Prostate gland (tissue), 2 donors: ENCODE data around the gene SSBP3. TPM values are rescaled to one million over a fixed set of nuclear protein-coding genes. Genes with fewer than 3 reads are reported as not detected.

Experiments
- DNase-seq: peaks from one replicate; pipeline ENCODE4 v3.0.0-alpha.2; 2019; ENCODE audit warnings: low spot score
- H3K27ac ChIP-seq, 2 donors: fragments of 200-600 bp; sonication (generic); 2 replicates each; pipeline ENCODE4 v1.5.1; 2017 to 2019
- H3K27me3 ChIP-seq: fragments of 200-600 bp; sonication (generic); replicated peaks from 2 replicates; pipeline ENCODE4 v1.5.1; 2019; ENCODE audit not compliant: insufficient read depth
- H3K36me3 ChIP-seq, 2 donors: fragments of 200-600 bp; sonication (generic); 1 replicate in 1 of 2; 2 replicates in 1 of 2; pipeline versions ENCODE4 v1.5.1 to v1.8.1; 2017 to 2019
- H3K4me1 ChIP-seq: fragments of 200-600 bp; sonication (generic); replicated peaks from 2 replicates; pipeline ENCODE4 v1.5.1; 2019
- H3K4me3 ChIP-seq, 2 donors: fragments of 200-600 bp; sonication (generic); 2 replicates each; pipeline ENCODE4 v1.5.1; 2017 to 2019
- H3K9me3 ChIP-seq: fragments of 200-600 bp; sonication (generic); 2 replicates; pipeline ENCODE4 v1.5.1; 2017
- CTCF ChIP-seq, 4 experiments: fragments of 200-600 bp in 2 of 4; fragments of 450-650 bp in 2 of 4; sonication (generic) in 2 of 4; IDR thresholded peaks; 1 replicate in 3 of 4; 2 replicates in 1 of 4; pipeline ENCODE4 v1.5.1; 2016 to 2019; ENCODE audit warnings: antibody characterized with exemption in 4 of 4, mild to moderate bottlenecking in 2 of 4, moderate library complexity in 2 of 4
- POLR2A ChIP-seq: fragments of 450-650 bp; IDR thresholded peaks from one replicate; pipeline ENCODE4 v1.6.1; 2016; ENCODE audit warnings: antibody characterized with exemption, mild to moderate bottlenecking
- POLR2AphosphoS5 ChIP-seq: sonication (generic); formaldehyde crosslinking; IDR thresholded peaks from one replicate; pipeline ENCODE4 v1.6.1; 2017; ENCODE audit warnings: antibody characterized with exemption
- WGBS: methylation state at CpG from one replicate; pipeline ENCODE4 v1.1.5; 2018; 5-methylcytosine and 5-hydroxymethylcytosine counted together
- intact Hi-C: fragments of 100-400 bp; cut with DNase I; formaldehyde crosslinking; loops from one replicate; pipeline ENCODE4 v1.14.2; 2022
- total RNA-seq, 2 donors: library from RNA; depleted of rRNA; stranded (reverse); fragments of >200 nt; gene quantifications; one replicate each; pipeline ENCODE4 v1.1.0, GENCODE V29; 2016

Gene SSBP3
- total RNA-seq, 2 donors from 2014 or later, result 45.0 to 94.4 TPM

DNA sequence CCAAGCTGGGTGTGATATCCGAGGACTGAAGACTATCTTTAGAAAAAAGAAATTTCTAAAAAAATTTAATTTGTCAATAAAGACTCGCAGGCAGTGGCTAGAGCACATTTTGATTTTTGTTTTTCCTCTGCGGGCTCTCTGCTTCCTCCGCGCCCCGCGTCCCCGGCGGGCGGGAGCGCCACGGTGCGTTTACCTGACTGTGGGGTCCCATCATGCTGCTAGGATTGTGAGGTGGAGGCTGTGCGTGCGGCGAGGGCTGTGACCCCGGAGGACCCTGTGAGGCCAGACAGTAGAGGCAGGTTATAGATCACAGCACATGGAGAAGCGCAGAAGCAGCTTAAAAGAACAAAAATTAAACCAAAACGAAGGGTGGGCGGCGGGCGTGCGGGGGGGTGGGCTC lies 148.3 kb downstream of the SSBP3 start:
- intact Hi-C loops, result no loop called here
- no peaks in the 10 kb centered on the region for H3K36me3 ChIP-seq
- no peak overlapping the region for H3K4me3 ChIP-seq
- no peaks in the 10 kb centered on the region for H3K27me3 ChIP-seq
- 94% methylated on average over 23 of the region's 23 CpGs for WGBS
- H3K27ac ChIP-seq, result no peak overlapping the region
- H3K4me1 ChIP-seq, result no peaks in the 10 kb centered on the region
- DNase-seq, result no peak
- no peaks in the 10 kb centered on the region for H3K9me3 ChIP-seq
- TF ChIP-seq POLR2AphosphoS5, result no peak
- TF ChIP-seq CTCF (IDR thresholded peaks at IDR 0.05), result no peak
- no peak for TF ChIP-seq POLR2A

DNA sequence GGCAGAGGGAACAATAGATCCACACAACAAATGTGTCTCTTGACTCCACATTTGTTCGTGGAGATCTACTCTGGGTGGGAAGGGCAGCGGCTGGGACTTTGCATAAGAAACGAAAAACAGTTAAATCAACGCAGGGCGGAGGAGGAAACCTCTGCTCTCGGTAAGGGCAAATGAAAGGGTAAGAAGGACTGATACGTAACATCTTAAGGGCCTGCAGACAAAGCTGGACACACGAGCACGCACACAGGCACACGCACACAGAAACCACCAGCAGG lies 148.9 kb downstream of the SSBP3 start:
- H3K4me3 ChIP-seq, result no peak overlapping the region
- H3K27me3 ChIP-seq, result no peaks in the 10 kb centered on the region
- H3K27ac ChIP-seq, result no peak overlapping the region
- DNase-seq, result no peak
- H3K36me3 ChIP-seq, result no peaks in the 10 kb centered on the region
- no peaks in the 10 kb centered on the region for H3K9me3 ChIP-seq
- intact Hi-C loops, result no loop called here
- TF ChIP-seq CTCF (IDR thresholded peaks at IDR 0.05), result no peak
- TF ChIP-seq POLR2A, result no peak
- no peak for TF ChIP-seq POLR2AphosphoS5
- no peaks in the 10 kb centered on the region for H3K4me1 ChIP-seq
- 77% methylated on average over 10 of the region's 10 CpGs for WGBS

DNA sequence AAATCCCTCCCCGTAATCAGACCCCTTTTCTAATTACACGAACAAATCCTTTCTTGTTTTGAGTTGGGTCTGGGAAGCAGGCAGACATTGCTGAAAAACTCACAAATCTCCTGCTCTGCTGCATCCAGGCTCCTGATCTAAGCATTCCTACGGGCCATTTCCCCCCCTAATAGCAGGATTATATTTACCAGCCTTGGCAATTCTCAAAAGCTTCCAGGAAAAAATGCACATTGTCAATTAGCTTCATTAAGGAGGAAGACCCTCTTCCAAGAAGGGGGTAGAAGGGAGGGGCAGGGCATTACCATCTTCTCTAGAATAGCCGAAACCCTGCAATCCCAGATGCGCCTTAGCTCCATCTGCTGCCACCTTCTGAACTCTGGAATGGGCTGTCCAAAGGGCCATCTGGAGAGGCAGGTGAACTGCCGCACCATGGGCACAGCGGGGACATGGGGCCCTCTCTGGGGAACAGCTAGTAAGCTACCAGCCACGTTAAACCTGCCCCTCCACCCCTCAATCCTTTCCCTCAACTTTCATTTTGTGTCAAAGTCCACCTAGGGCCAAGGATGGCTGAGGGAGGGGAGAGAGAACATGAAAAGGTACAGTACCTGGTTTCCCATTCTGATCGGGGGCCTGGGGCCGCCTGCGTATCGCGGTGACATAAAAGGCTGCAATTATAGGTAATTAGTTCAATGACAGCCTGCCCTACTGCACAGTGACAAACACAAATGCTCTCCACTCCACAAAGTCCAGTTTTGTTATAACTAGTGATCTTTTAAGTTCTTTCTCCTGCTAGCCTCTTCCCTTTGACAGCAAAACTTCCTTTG lies 149.5 kb downstream of the SSBP3 start:
- H3K4me3 ChIP-seq, result no peak overlapping the region
- no peaks in the 10 kb centered on the region for H3K27me3 ChIP-seq
- H3K27ac ChIP-seq, result no peak overlapping the region
- H3K9me3 ChIP-seq, result no peaks in the 10 kb centered on the region
- DNase-seq, result no peak
- intact Hi-C loops, result no loop called here
- 86% methylated on average over 13 of the region's 13 CpGs for WGBS
- no peaks in the 10 kb centered on the region for H3K36me3 ChIP-seq
- H3K4me1 ChIP-seq, result no peaks in the 10 kb centered on the region
- no peak for TF ChIP-seq POLR2A
- TF ChIP-seq POLR2AphosphoS5, result no peak
- no peak for TF ChIP-seq CTCF (IDR thresholded peaks at IDR 0.05)

- H3K36me3 ChIP-seq, result no peaks in the 10 kb centered on the region
- H3K27ac ChIP-seq, result no peak overlapping the region
- intact Hi-C loops, result no loop called here
- no peaks in the 10 kb centered on the region for H3K4me1 ChIP-seq
- TF ChIP-seq CTCF (IDR thresholded peaks at IDR 0.05) (no peak), POLR2A (no peak), POLR2AphosphoS5 (no peak)
- DNase-seq, result no peak
- no peak overlapping the region for H3K4me3 ChIP-seq
- no peaks in the 10 kb centered on the region for H3K9me3 ChIP-seq
- H3K27me3 ChIP-seq, result no peaks in the 10 kb centered on the region
- 95% methylated on average over 9 of the region's 9 CpGs for WGBS
Observed at GRCh38 chr1:54255026-54255702, 151.0 kb downstream of the SSBP3 start.

GRCh38 chr1:54254055-54254454 lies 152.1 kb downstream of the SSBP3 start:
- DNase-seq, result no peak
- intact Hi-C loops, result no loop called here
- TF ChIP-seq CTCF (IDR thresholded peaks at IDR 0.05), result no peak
- H3K27ac ChIP-seq, result no peak overlapping the region
- H3K4me1 ChIP-seq, result no peaks in the 10 kb centered on the region
- no peak overlapping the region for H3K4me3 ChIP-seq
- no peaks in the 10 kb centered on the region for H3K9me3 ChIP-seq
- H3K36me3 ChIP-seq, result no peaks in the 10 kb centered on the region
- 29% methylated on average over 10 of the region's 10 CpGs for WGBS
- H3K27me3 ChIP-seq, result no peaks in the 10 kb centered on the region
